RPMI7951 (cell line): Measurements from ENCODE around the gene PPP1R13B. TPM values are rescaled to one million over a fixed set of nuclear protein-coding genes. Genes with fewer than 3 reads are reported as not detected.

ENCODE experiments used
- DNase-seq: peaks from one replicate; pipeline ENCODE4 v3.0.0-alpha.2; 2012; ENCODE audit warnings: low read depth
- total RNA-seq: library from RNA; depleted of rRNA; stranded (reverse); fragments of >200 nt; shearing (Covaris generic); gene quantifications from 2 replicates; pipeline ENCODE4 v1.2.3, GENCODE V29; 2014

PPP1R13B gene
- total RNA-seq, 1 experiment from 2014 or later: 1.6 TPM

GRCh38 chr14:103881268-103882201 is 34.2 kb upstream of the PPP1R13B start:
- DNase-seq: no peak

- peak; percentile 78 for DNase-seq
Observed at GRCh38 chr14:103880348-103881267, 33.2 kb upstream of the PPP1R13B start.

GRCh38 chr14:103879570-103880347 is 32.4 kb upstream of the PPP1R13B start:
- no peak for DNase-seq

GRCh38 chr14:103879118-103879569 is 31.8 kb upstream of the PPP1R13B start:
- no peak for DNase-seq

- no peak for DNase-seq
Observed at GRCh38 chr14:103878180-103878579, 30.8 kb upstream of the PPP1R13B start.

- no peak for DNase-seq
Observed at GRCh38 chr14:103875010-103875409, 27.6 kb upstream of the PPP1R13B start.

GRCh38 chr14:103872481-103873113 is 25.2 kb upstream of the PPP1R13B start:
- no peak for DNase-seq

GRCh38 chr14:103871596-103872480 is 24.5 kb upstream of the PPP1R13B start:
- no peak for DNase-seq

GRCh38 chr14:103870891-103871595 is 23.7 kb upstream of the PPP1R13B start:
- no peak for DNase-seq

- no peak for DNase-seq
Observed at GRCh38 chr14:103870144-103870876, 22.9 kb upstream of the PPP1R13B start.

GRCh38 chr14:103869406-103870143 is 22.2 kb upstream of the PPP1R13B start:
- no peak for DNase-seq

- no peak for DNase-seq
Observed at GRCh38 chr14:103868242-103868897, 21.0 kb upstream of the PPP1R13B start.

- DNase-seq: no peak
Observed at GRCh38 chr14:103867523-103867953, 20.2 kb upstream of the PPP1R13B start.

- DNase-seq: no peak
Observed at GRCh38 chr14:103867020-103867419, 19.6 kb upstream of the PPP1R13B start.

GRCh38 chr14:103863245-103863644 is 15.9 kb upstream of the PPP1R13B start:
- no peak for DNase-seq

- peak; percentile 22 for DNase-seq
Observed at GRCh38 chr14:103862393-103862782, 15.0 kb upstream of the PPP1R13B start.
